Left hindlimb (tissue), 1 donor: ENCODE measurements around the gene ARHGEF17.

Source experiments
- DNase-seq: peaks from one replicate; pipeline ENCODE4 v3.0.0-alpha.2; 2018

ARHGEF17 gene

DNA sequence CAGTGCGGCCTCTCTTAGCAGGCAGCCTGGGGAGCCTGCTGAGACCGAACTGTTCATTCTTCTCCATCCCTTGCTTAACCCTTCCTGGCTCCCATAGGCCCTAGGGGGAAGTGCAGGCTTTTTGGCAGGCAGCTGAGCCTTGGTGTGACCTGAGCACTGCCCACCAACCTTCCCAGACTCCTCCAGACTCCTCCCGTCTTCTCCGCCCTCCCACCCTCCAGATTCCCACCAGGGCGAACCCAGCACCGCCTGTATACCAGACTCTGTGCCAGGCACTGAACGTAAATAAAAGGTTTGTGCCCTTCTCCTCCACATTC, 76.0 kb downstream of the ARHGEF17 start:
- no peak for DNase-seq

- no peak for DNase-seq
Observed at GRCh38 chr11:73384531-73384871, 76.4 kb downstream of the ARHGEF17 start.

GRCh38 chr11:73384872-73385689, 77.0 kb downstream of the ARHGEF17 start:
- peak; percentile 56 for DNase-seq

- no peak for DNase-seq
Observed at GRCh38 chr11:73386016-73386415, 77.9 kb downstream of the ARHGEF17 start.

GRCh38 chr11:73386546-73386945, 78.5 kb downstream of the ARHGEF17 start:
- DNase-seq = no peak

DNA sequence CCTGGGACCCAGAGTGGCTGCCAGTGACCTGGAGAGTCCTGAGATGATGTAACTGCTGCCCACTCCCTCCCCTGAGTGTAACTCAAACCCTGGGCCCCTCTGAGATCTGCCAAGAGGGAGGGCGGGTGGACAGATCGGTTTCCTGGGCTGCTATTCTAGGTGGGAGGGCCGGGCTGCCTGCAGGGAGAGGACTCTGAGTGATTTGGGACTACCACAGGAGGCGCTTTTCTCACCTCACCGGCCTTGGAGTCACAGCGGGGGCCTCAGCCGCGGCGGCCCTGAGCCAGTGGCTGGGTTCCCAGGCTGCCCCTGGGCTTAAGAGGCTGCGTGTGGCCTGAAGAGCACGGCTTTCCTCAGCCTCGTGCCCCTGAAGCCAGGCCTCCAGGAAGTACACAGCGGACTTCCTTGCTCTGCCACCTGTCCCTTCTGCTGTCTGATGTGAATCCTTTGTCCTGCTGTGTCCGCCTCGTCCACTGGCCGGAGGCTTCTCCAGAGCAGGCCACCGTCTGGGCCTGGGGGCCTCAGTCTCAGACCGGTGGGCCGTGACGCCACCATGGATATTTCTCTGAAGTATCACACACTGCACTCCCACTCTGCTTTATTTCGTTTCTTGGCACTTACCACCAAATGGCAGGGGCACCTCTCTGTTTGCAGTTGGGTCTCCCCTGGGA, 79.7 kb downstream of the ARHGEF17 start:
- no peak for DNase-seq

DNA sequence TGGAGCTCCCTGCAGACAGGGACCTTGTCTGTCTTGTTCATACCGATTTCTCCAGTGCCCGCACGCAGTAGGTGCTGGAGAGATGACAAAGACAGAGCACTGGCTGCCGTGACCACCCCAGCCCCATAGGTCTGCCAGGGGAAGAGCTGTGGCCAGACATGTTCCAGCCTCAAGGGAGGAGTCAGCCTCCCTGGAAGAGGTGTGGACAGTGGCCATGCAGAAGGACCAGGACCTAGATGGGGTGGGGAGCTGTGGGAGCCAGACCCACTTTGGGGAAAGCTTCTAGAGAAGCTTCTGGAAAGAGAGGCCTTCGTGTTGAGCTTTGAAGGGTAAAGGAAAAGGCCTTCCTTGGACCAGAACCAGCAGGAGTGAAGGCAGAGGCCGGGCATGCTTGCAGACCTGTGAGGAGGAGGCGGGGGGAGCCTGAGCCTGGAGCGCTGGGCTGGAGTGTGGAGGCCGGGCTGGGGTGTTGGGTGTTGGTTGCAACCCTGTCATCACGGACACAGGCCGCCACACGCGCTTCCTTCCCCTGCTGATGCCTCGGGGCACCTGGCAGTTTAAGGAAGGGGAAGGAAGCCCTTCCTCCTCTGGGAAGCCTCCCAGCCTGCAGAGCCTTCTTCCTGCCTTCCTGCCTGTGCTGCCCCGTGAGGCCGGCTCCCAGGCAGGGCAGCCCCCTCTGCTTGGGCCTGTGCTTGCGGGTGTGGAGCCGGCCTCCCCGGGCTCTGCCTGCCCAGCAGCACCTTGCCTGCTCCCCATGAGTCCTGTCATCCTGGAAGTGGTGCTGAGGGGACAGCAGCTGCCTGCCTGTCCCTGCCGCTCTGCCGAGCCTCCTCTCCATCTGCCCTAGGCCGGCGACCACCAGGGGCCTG, 80.4 kb downstream of the ARHGEF17 start:
- DNase-seq = no peak

DNA sequence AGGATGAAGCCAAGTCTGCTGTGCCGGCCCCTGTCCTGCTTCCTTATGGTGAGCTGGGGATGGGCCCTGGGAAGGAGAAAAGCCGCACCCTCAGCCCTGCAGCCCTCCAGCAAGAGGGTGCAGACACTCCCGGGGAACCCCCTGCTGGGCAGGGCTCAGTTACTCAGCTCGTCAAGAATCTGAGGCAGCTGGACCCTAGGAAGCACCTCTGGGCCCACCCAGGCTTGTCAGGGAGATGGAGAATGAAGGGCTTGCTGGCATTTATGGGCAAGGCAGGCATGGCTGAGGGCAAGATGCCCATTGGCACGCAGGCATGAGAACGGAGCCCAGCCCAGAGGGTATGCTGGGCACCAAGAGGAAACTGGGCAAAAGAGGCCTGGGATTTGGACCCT, 81.1 kb downstream of the ARHGEF17 start:
- DNase-seq = no peak

DNA sequence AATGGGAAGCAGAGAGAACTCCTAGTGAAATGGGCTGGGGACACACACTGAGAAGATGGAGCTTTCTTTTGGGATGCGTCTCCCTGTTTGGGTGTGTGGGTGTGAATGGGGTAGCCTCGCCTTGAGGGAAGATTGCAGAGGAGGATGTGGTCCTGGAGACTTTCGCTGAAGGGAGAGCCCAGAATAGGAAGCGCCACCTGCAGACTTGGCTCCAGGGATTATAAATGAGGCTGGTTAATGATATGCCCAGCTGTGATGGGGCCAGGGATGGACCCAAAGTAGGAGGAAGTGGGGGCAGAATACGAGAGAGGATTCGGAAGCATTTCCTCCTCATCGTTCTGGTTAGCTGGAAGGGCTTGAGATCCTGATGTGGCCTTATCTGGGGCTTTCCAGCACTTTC, 81.8 kb downstream of the ARHGEF17 start:
- no peak for DNase-seq

DNA sequence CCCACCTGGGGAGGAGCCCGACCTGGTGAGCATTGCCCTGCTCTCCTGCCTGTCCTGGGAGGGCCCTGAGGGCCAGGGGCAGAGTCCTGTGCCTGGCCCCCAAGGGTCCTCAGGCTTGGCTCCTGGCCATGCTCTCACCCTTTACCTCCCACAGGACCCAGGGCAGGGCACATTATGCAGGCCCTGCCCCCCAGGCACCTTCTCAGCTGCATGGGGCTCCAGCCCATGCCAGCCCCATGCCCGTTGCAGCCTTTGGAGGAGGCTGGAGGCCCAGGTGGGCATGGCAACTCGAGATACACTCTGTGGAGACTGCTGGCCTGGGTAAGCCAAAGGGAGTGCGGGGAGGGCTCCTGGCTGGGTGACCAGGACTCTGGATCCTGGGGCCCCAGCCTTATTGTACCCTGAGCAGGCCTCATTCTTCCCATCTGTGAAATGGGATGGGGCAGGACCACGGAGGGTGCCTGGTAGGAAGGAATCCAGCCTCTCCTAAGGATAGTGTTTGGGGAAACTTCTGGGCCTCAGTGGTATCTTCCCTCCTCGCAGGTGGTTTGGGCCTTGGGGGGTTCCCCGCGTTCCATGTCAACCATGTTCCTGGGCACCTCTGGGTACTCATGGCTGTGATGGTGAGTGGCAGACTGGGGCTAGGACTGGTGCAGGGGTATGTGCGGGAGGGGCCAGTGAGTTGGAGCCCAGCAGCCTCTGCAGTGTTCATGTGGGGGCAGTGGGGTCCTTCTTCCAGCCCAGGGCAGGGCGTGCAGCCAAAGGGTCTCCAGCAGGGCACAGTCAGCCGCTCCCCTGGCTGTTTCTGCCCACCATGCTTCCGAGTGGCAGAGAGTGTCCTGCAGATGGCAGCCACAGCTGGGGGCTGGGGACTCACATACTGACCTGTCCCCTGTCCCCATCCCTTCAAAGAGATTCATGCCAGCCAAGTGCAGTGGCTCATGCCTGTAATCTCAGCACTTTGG, 82.8 kb downstream of the ARHGEF17 start:
- DNase-seq = no peak

GRCh38 chr11:73391665-73392064, 83.6 kb downstream of the ARHGEF17 start:
- DNase-seq = no peak

GRCh38 chr11:73392108-73393010, 84.3 kb downstream of the ARHGEF17 start:
- no peak for DNase-seq

GRCh38 chr11:73393011-73393380, 84.9 kb downstream of the ARHGEF17 start:
- no peak for DNase-seq

- peak; percentile 71 for DNase-seq
Observed at GRCh38 chr11:73393479-73394415, 85.7 kb downstream of the ARHGEF17 start.

DNA sequence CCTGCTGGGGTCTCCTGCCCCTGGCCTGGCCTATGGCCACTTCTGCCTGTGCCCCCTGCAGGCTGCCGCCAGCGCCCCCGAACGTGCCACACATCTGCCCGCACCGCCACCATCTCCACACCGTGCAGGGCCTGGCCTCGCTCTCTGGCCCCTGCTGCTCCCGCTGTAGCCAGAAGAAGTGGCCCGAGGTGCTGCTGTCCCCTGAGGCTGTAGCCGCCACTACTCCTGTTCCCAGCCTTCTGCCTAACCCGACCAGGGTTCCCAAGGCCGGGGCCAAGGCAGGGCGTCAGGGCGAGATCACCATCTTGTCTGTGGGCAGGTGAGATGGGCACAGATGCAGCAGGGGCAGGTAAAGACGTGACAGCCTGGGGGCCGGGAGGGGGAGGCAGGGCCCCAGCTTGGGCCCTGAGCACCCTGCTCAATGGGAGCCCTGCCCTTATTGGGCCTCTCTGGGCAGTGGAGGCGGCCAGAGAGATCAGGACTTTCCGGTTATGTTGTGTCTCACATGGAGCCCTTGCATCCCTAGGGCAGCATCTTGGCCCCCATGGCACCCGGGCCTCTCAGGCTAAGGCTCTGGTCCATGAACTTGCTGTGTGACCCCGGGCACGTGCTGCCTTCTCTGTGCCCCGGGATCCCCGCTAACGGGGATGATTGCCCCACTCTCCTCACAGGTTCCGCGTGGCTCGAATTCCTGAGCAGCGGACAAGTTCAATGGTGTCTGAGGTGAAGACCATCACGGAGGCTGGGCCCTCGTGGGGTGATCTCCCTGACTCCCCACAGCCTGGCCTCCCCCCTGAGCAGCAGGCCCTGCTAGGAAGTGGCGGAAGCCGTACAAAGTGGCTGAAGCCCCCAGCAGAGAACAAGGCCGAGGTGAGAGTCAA, 86.6 kb downstream of the ARHGEF17 start:
- no peak for DNase-seq

- DNase-seq = no peak
Observed at GRCh38 chr11:73395297-73396208, 87.5 kb downstream of the ARHGEF17 start.

DNA sequence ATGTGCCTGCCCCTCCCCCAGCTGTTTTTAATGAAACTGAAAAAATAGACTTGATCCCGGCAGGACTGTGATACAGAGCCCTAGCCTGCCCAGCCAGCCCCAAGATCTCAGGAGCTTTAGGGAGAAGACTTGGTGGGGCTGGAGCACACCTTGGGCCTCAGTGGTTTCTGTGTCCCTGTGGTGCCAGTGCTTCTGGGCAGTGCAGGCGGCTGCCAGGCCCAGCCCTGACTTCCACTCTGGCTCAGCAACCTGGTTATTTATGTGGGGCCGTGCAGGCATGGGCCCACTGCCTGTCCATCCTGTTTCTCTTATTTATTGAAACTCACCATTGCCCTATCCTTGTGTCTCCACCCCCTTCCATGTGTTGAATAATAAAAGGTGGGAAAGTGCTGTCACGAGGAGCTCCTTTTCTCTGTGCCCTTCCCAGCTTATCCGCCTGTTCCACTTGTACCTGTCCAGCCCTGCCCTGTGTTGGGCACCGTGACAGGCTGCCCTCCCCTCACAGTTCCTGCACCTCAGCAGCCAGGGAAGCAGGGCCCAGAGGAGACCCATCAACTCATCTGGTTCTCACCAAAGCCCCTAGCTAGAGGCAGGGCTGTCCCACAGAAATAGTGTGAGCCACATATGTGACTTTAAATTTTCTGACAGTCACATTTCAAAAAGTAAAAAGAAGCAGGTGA, 88.3 kb downstream of the ARHGEF17 start:
- no peak for DNase-seq

GRCh38 chr11:73396985-73397384, 88.9 kb downstream of the ARHGEF17 start:
- DNase-seq = peak; percentile 15
